Thoracic aorta (tissue), 2 donors: ENCODE results near the gene HDAC9. TPM values are rescaled to one million over a fixed set of nuclear protein-coding genes. Genes with fewer than 3 reads are reported as not detected.

Experiments
- ATAC-seq: fragments of 150-250 bp; one replicate; pipeline ENCODE4 v1.8.0; 2017; ENCODE audit warnings: low read depth; ENCODE audit not compliant: insufficient number of reproducible peaks, low FRiP score
- DNase-seq: peaks from one replicate; pipeline ENCODE4 v3.0.0-alpha.2; 2020; ENCODE audit warnings: low spot score
- H3K27ac ChIP-seq, 2 donors: fragments of 200-600 bp; sonication (generic); 1 replicate in 1 of 2; 2 replicates in 1 of 2; pipeline ENCODE4 v1.5.1; 2016; ENCODE audit warnings: mild to moderate bottlenecking in 2 of 2, moderate library complexity in 2 of 2
- H3K27me3 ChIP-seq: fragments of 200-600 bp; sonication (generic); replicated peaks from 2 replicates; pipeline ENCODE4 v1.6.0; 2016; ENCODE audit warnings: mild to moderate bottlenecking; ENCODE audit not compliant: insufficient read depth
- H3K36me3 ChIP-seq: fragments of 200-600 bp; sonication (generic); one replicate; pipeline ENCODE4 v1.5.1; 2016
- H3K4me1 ChIP-seq, 2 donors: fragments of 200-600 bp; sonication (generic); 1 replicate in 1 of 2; 2 replicates in 1 of 2; pipeline versions ENCODE4 v1.5.1 to v1.6.0; 2016; ENCODE audit warnings: low read depth in 2 of 2, mild to moderate bottlenecking in 1 of 2; ENCODE audit not compliant: control insufficient read depth in 1 of 2
- H3K4me3 ChIP-seq: fragments of 200-600 bp; sonication (generic); 2 replicates; pipeline ENCODE4 v1.5.1; 2016; ENCODE audit warnings: mild to moderate bottlenecking
- H3K9me3 ChIP-seq: fragments of 200-600 bp; sonication (generic); 2 replicates; pipeline ENCODE4 v1.5.1; 2016
- total RNA-seq, 2 donors: library from RNA; depleted of rRNA; stranded (reverse); fragments of >200 nt; gene quantifications; one replicate each; pipeline versions ENCODE4 v1.1.0 to v1.2.3, GENCODE V29; 2016
- TF ChIP-seq, protein P1 (sequence below): fragments of 200-600 bp; sonication (generic); IDR thresholded peaks from one replicate; pipeline ENCODE4 v1.5.1; 2019; ENCODE audit warnings: antibody characterized with exemption

HDAC9 gene
- total RNA-seq, 2 donors from 2014 or later = 64.1 to 81.6 TPM

GRCh38 chr7:18521236-18521589 is 25.7 kb downstream of the HDAC9 start:
- peaks cover 32 to 75% of the 10 kb centered on the region in 2 donors for H3K4me1 ChIP-seq
- no peaks in the 10 kb centered on the region for H3K27me3 ChIP-seq
- H3K36me3 ChIP-seq = no peaks in the 10 kb centered on the region
- H3K27ac ChIP-seq = peak overlapping the region; percentile 83 to 93
- DNase-seq = no peak
- TF ChIP-seq, protein P1, sequence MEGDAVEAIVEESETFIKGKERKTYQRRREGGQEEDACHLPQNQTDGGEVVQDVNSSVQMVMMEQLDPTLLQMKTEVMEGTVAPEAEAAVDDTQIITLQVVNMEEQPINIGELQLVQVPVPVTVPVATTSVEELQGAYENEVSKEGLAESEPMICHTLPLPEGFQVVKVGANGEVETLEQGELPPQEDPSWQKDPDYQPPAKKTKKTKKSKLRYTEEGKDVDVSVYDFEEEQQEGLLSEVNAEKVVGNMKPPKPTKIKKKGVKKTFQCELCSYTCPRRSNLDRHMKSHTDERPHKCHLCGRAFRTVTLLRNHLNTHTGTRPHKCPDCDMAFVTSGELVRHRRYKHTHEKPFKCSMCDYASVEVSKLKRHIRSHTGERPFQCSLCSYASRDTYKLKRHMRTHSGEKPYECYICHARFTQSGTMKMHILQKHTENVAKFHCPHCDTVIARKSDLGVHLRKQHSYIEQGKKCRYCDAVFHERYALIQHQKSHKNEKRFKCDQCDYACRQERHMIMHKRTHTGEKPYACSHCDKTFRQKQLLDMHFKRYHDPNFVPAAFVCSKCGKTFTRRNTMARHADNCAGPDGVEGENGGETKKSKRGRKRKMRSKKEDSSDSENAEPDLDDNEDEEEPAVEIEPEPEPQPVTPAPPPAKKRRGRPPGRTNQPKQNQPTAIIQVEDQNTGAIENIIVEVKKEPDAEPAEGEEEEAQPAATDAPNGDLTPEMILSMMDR = no peak
- no peak for ATAC-seq
- H3K4me3 ChIP-seq = peak overlapping the region; percentile 56
- H3K9me3 ChIP-seq = no peaks in the 10 kb centered on the region

- peaks cover 39 to 78% of the 10 kb centered on the region in 2 donors for H3K4me1 ChIP-seq
- TF ChIP-seq, protein P1 = no peak
- H3K27me3 ChIP-seq = no peaks in the 10 kb centered on the region
- H3K36me3 ChIP-seq = no peaks in the 10 kb centered on the region
- H3K27ac ChIP-seq = peak overlapping the region; percentile 83 to 93
- no peak for DNase-seq
- H3K4me3 ChIP-seq = no peak overlapping the region
- no peak for ATAC-seq
- no peaks in the 10 kb centered on the region for H3K9me3 ChIP-seq
These were observed 26.5 kb downstream of the HDAC9 start for GRCh38 chr7:18521945-18522566.

GRCh38 chr7:18524248-18524647 is 28.7 kb downstream of the HDAC9 start:
- DNase-seq = no peak

GRCh38 chr7:18526368-18526878 is 30.9 kb downstream of the HDAC9 start:
- peak overlapping the region; percentile 3 to 42 for H3K27ac ChIP-seq
- DNase-seq (no peak), ATAC-seq (no peak)

More at GRCh38 chr7:18524248-18524647, 28.7 kb downstream of the HDAC9 start:
- H3K27ac ChIP-seq = peak overlapping the region in 1 of 2 donors; percentile 24
- peaks cover 44 to 74% of the 10 kb centered on the region in 2 donors for H3K4me1 ChIP-seq
- no peaks in the 10 kb centered on the region for H3K9me3 ChIP-seq
- no peak for ATAC-seq
- H3K4me3 ChIP-seq = no peak overlapping the region
- H3K36me3 ChIP-seq = no peaks in the 10 kb centered on the region
- no peaks in the 10 kb centered on the region for H3K27me3 ChIP-seq
- TF ChIP-seq, protein P1 = no peak

DNA sequence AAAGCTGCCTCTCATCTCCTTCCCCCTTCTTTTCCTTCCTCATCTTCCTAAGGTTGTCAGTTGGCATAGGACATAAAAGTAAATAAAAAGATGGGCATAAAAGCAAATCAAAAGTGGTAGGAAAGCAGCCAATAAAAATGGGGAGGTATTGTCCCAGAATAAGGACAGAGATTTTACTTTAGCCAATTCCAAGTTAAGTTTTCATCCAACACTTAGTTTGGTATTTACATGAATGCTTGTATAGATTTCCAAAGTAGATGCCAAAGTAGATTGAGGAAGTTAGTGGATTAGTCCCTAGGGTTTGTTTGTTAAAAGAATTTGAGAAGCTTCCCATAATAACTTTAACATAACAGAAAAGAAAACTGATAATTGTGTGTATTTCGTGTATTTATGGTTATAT is 33.7 kb downstream of the HDAC9 start:
- Histone ChIP-seq H3K27ac (peak overlapping the region in 1 of 2 donors; percentile 62), H3K9me3 (no peaks in the 10 kb centered on the region), H3K36me3 (no peaks in the 10 kb centered on the region), H3K4me1 (peaks cover 37 to 48% of the 10 kb centered on the region in 2 donors), H3K27me3 (no peaks in the 10 kb centered on the region), H3K4me3 (peak overlapping the region; percentile 22)
- TF ChIP-seq, protein P1 = no peak
- ATAC-seq (no peak), DNase-seq (no peak)

More at GRCh38 chr7:18526368-18526878, 30.9 kb downstream of the HDAC9 start:
- TF ChIP-seq, protein P1 = no peak
- H3K36me3 ChIP-seq = no peaks in the 10 kb centered on the region
- peaks cover 48 to 68% of the 10 kb centered on the region in 2 donors for H3K4me1 ChIP-seq
- H3K9me3 ChIP-seq = no peaks in the 10 kb centered on the region
- H3K4me3 ChIP-seq = no peak overlapping the region
- H3K27me3 ChIP-seq = no peaks in the 10 kb centered on the region
